ENCODE data around the gene CBFA2T2.
A peak's percentile ranks its signal among the peaks of the same experiment; 100 is the strongest.

Gene CBFA2T2

GRCh38 chr20:33662172-33662571 is 172.3 kb downstream of the CBFA2T2 start, which contains the start of gene C20orf144:
C20orf144 (plus strand) TSS chr20:33662327; CDS start chr20:33662346, 19 bp downstream.
- DNase-seq (ENCODE audit: low read depth in 2 of 2) = no peak
- H3K4me3 ChIP-seq (replicated peaks in 1 of 2; ENCODE audit: low read depth in 2 of 2, low read length in 2 of 2) = peak within 1 kb of the TSS; percentile 64 to 79
- TF ChIP-seq CTCF (IDR thresholded peaks at IDR 0.05; ENCODE audit: low read depth, low read length) = no peak

GRCh38 chr20:33663161-33664084 is 173.5 kb downstream of the CBFA2T2 start:
- peak overlapping the region; percentile 64 to 79 for H3K4me3 ChIP-seq (replicated peaks in 1 of 2; ENCODE audit: low read depth in 2 of 2, low read length in 2 of 2)
- peak; percentile 67 to 81 for DNase-seq (ENCODE audit: low read depth in 2 of 2)
- no peak for TF ChIP-seq CTCF (IDR thresholded peaks at IDR 0.05; ENCODE audit: low read depth, low read length)

GRCh38 chr20:33664085-33664761 is 174.3 kb downstream of the CBFA2T2 start:
- DNase-seq (ENCODE audit: low read depth in 2 of 2) = no peak
- TF ChIP-seq CTCF (IDR thresholded peaks at IDR 0.05; ENCODE audit: low read depth, low read length) = no peak

GRCh38 chr20:33664762-33665144 is 174.9 kb downstream of the CBFA2T2 start:
- TF ChIP-seq CTCF (IDR thresholded peaks at IDR 0.05; ENCODE audit: low read depth, low read length) = no peak
- no peak overlapping the region for H3K4me3 ChIP-seq (replicated peaks in 1 of 2; ENCODE audit: low read depth in 2 of 2, low read length in 2 of 2)
- no peak for DNase-seq (ENCODE audit: low read depth in 2 of 2)

More at GRCh38 chr20:33664085-33664761, 174.3 kb downstream of the CBFA2T2 start:
- H3K4me3 ChIP-seq (replicated peaks in 1 of 2; ENCODE audit: low read depth in 2 of 2, low read length in 2 of 2) = peak overlapping the region; percentile 64 to 79

- H3K4me3 ChIP-seq (replicated peaks in 1 of 2; ENCODE audit: low read depth in 2 of 2, low read length in 2 of 2) = peak within 1 kb of the TSS; percentile 38 to 57
- TF ChIP-seq CTCF (IDR thresholded peaks at IDR 0.05; ENCODE audit: low read depth, low read length) = peak; percentile 53
- DNase-seq (ENCODE audit: low read depth in 2 of 2) = peak; percentile 99
Observed at GRCh38 chr20:33666293-33667244, 176.7 kb downstream of the CBFA2T2 start, which contains the start of gene ACTL10. ACTL10 (plus strand) TSS chr20:33666943; CDS start chr20:33667498, 555 bp downstream.

- peak overlapping the region; percentile 38 to 57 for H3K4me3 ChIP-seq (replicated peaks in 1 of 2; ENCODE audit: low read depth in 2 of 2, low read length in 2 of 2)
- TF ChIP-seq CTCF (IDR thresholded peaks at IDR 0.05; ENCODE audit: low read depth, low read length) = no peak
- DNase-seq (ENCODE audit: low read depth in 2 of 2) = no peak
Observed at GRCh38 chr20:33667245-33667675, 177.4 kb downstream of the CBFA2T2 start.
